ENCODE results near the gene HSD17B2. TPM values are rescaled to one million over a fixed set of nuclear protein-coding genes. Genes with fewer than 3 reads are reported as not detected.

The HSD17B2 gene
- polyA plus RNA-seq, 3 donors = not detected

GRCh38 chr16:81987706-81988105 lies 47.3 kb upstream of the HSD17B2 start:
- H3K9me3 ChIP-seq (replicated peaks in 1 of 2; ENCODE audit: control insufficient read depth in 1 of 2, insufficient read depth in 1 of 2, low read length in 2 of 2) = no peaks in the 10 kb centered on the region
- TF ChIP-seq CTCF (IDR thresholded peaks at IDR 0.05) = no peak
- H3K4me2 ChIP-seq (replicated peaks; ENCODE audit: extremely low read depth, low read length, poor library complexity, severe bottlenecking) = no peak overlapping the region
- H3K27me3 ChIP-seq (ENCODE audit: control insufficient read depth in 2 of 2, insufficient read depth in 2 of 2, low read length in 2 of 2) = peaks cover 0 to 3% of the 10 kb centered on the region in 2 donors
- no peaks in the 10 kb centered on the region for H3K4me1 ChIP-seq (ENCODE audit: control insufficient read depth in 1 of 2, insufficient read depth in 2 of 2, low read length in 2 of 2)
- H3K9ac ChIP-seq (ENCODE audit: insufficient read depth, low read length, poor library complexity, severe bottlenecking) = no peak overlapping the region
- H3K4me3 Mint-ChIP-seq = no peak overlapping the region
- H4K20me1 ChIP-seq (ENCODE audit: insufficient read depth, low read length) = no peaks in the 10 kb centered on the region
- H3K27me3 Mint-ChIP-seq (ENCODE audit: low read depth in 3 of 3) = peaks cover 7 to 15% (median 14%) of the 10 kb centered on the region in 3 donors
- no peaks in the 10 kb centered on the region for H3K36me3 ChIP-seq (replicated peaks in 1 of 2; ENCODE audit: control insufficient read depth in 1 of 2, insufficient read depth in 2 of 2, low read length in 2 of 2)
- no peaks in the 10 kb centered on the region for H3K36me3 Mint-ChIP-seq
- no peak overlapping the region for H3K27ac Mint-ChIP-seq
- H3K27ac ChIP-seq (ENCODE audit: low read depth in 1 of 2, low read length in 2 of 2) = no peak overlapping the region
- 96% methylated on average over 3 of the region's 5 CpGs for WGBS (ENCODE audit: insufficient coverage)
- no peak for DNase-seq
- H3K4me1 Mint-ChIP-seq = no peaks in the 10 kb centered on the region
- H3K4me3 ChIP-seq (replicated peaks in 1 of 3; ENCODE audit: low read depth in 2 of 3, low read length in 3 of 3) = no peak overlapping the region
- no peaks in the 10 kb centered on the region for H3K9me3 Mint-ChIP-seq
- intact Hi-C loops (cut with micrococcal nuclease) = no loop called here
- H3K79me2 ChIP-seq (ENCODE audit: insufficient read depth, low read length) = no peaks in the 10 kb centered on the region
- H2AFZ ChIP-seq (ENCODE audit: insufficient read depth, low read depth, low read length, poor library complexity, severe bottlenecking) = no peak overlapping the region

GRCh38 chr16:81992859-81993258 lies 42.2 kb upstream of the HSD17B2 start:
- Histone ChIP-seq H3K36me3 (replicated peaks in 1 of 2; ENCODE audit: control insufficient read depth in 1 of 2, insufficient read depth in 2 of 2, low read length in 2 of 2) (no peaks in the 10 kb centered on the region), H3K4me3 (replicated peaks in 1 of 3; ENCODE audit: low read depth in 2 of 3, low read length in 3 of 3) (no peak overlapping the region), H2AFZ (ENCODE audit: insufficient read depth, low read depth, low read length, poor library complexity, severe bottlenecking) (no peak overlapping the region), H3K4me1 (ENCODE audit: control insufficient read depth in 1 of 2, insufficient read depth in 2 of 2, low read length in 2 of 2) (no peaks in the 10 kb centered on the region), H3K9me3 (replicated peaks in 1 of 2; ENCODE audit: control insufficient read depth in 1 of 2, insufficient read depth in 1 of 2, low read length in 2 of 2) (no peaks in the 10 kb centered on the region), H3K27ac (ENCODE audit: low read depth in 1 of 2, low read length in 2 of 2) (no peak overlapping the region), H3K79me2 (ENCODE audit: insufficient read depth, low read length) (no peaks in the 10 kb centered on the region), H4K20me1 (ENCODE audit: insufficient read depth, low read length) (no peaks in the 10 kb centered on the region), H3K4me2 (replicated peaks; ENCODE audit: extremely low read depth, low read length, poor library complexity, severe bottlenecking) (no peak overlapping the region), H3K27me3 (ENCODE audit: control insufficient read depth in 2 of 2, insufficient read depth in 2 of 2, low read length in 2 of 2) (no peaks in the 10 kb centered on the region), H3K9ac (ENCODE audit: insufficient read depth, low read length, poor library complexity, severe bottlenecking) (no peak overlapping the region)
- H3K4me1 Mint-ChIP-seq = no peaks in the 10 kb centered on the region
- H3K27me3 Mint-ChIP-seq (ENCODE audit: low read depth in 3 of 3) = peaks cover under 1 to 2% (median 1%) of the 10 kb centered on the region in 3 donors
- no peak overlapping the region for H3K4me3 Mint-ChIP-seq
- H3K9me3 Mint-ChIP-seq = no peaks in the 10 kb centered on the region
- intact Hi-C loops (cut with micrococcal nuclease) = no loop called here
- no peak overlapping the region for H3K27ac Mint-ChIP-seq
- TF ChIP-seq CTCF (IDR thresholded peaks at IDR 0.05) = no peak
- WGBS (ENCODE audit: insufficient coverage) = 100% methylated on average over 1 of the region's 3 CpGs
- no peak for DNase-seq
- H3K36me3 Mint-ChIP-seq = no peaks in the 10 kb centered on the region
